IPS-18c (cell line): ENCODE results near the gene PDCD2.
"Not testable (repeated sequence)": the region's sequence is repeated elsewhere in the genome, so short reads cannot be mapped to it uniquely, and the experiment has no call there.

Experiments used
- H3K4me3 ChIP-seq: 2 replicates; pipeline ENCODE4 v1.7.0; 2013; ENCODE audit warnings: low read depth, mild to moderate bottlenecking, low read length, moderate library complexity; ENCODE audit not compliant: insufficient read depth
- H3K9me3 ChIP-seq: one replicate; pipeline ENCODE4 v1.6.1; 2013; ENCODE audit warnings: mild to moderate bottlenecking, low read length, moderate library complexity; ENCODE audit not compliant: control insufficient read depth, insufficient read depth

Gene PDCD2

GRCh38 chr6:170554796-170555137 lies 29.7 kb downstream of the PDCD2 start:
- peak overlapping the region; percentile 96 for H3K4me3 ChIP-seq
- no peaks in the 10 kb centered on the region for H3K9me3 ChIP-seq

- Histone ChIP-seq H3K4me3 (peak within 1 kb of the TSS; percentile 96), H3K9me3 (no peaks in the 10 kb centered on the region)
Measured at GRCh38 chr6:170554013-170554795, 30.2 kb downstream of the PDCD2 start, which contains the start of gene TBP. Gene TBP (plus strand): TSS chr6:170554369. CDS start chr6:170557030, 2,661 bp downstream.

- Histone ChIP-seq H3K9me3 (no peaks in the 10 kb centered on the region), H3K4me3 (peak overlapping the region; percentile 96)
Measured at GRCh38 chr6:170553534-170554012, 30.9 kb downstream of the PDCD2 start.

GRCh38 chr6:170552765-170553533 lies 31.5 kb downstream of the PDCD2 start, which contains the start of gene PSMB1:
Gene PSMB1 (minus strand): TSS chr6:170553307. CDS start chr6:170553242, 65 bp downstream.
- H3K9me3 ChIP-seq: no peaks in the 10 kb centered on the region

GRCh38 chr6:170545405-170545804 lies 39.0 kb downstream of the PDCD2 start:
- H3K9me3 ChIP-seq: no peaks in the 10 kb centered on the region
- H3K4me3 ChIP-seq: no peak overlapping the region

More at GRCh38 chr6:170552765-170553533, 31.5 kb downstream of the PDCD2 start, which contains the start of gene PSMB1:
- H3K4me3 ChIP-seq: peak within 1 kb of the TSS; percentile 96

- Histone ChIP-seq H3K4me3 (no peak overlapping the region), H3K9me3 (no peaks in the 10 kb centered on the region)
Measured at GRCh38 chr6:170542031-170542719, 42.3 kb downstream of the PDCD2 start.

- H3K4me3 ChIP-seq: no peak overlapping the region
- H3K9me3 ChIP-seq: no peaks in the 10 kb centered on the region
Measured at GRCh38 chr6:170537329-170537728, 47.1 kb downstream of the PDCD2 start.

- no peak overlapping the region for H3K4me3 ChIP-seq
- H3K9me3 ChIP-seq: no peaks in the 10 kb centered on the region
Measured at GRCh38 chr6:170536671-170537070, 47.8 kb downstream of the PDCD2 start.

- H3K9me3 ChIP-seq: no peaks in the 10 kb centered on the region
- no peak overlapping the region for H3K4me3 ChIP-seq
Measured at GRCh38 chr6:170535004-170535403, 49.4 kb downstream of the PDCD2 start.

GRCh38 chr6:170533792-170534191 lies 50.6 kb downstream of the PDCD2 start:
- Histone ChIP-seq H3K9me3 (no peaks in the 10 kb centered on the region), H3K4me3 (no peak overlapping the region)

GRCh38 chr6:170532867-170533488 lies 51.5 kb downstream of the PDCD2 start:
- no peak overlapping the region for H3K4me3 ChIP-seq
- no peaks in the 10 kb centered on the region for H3K9me3 ChIP-seq

GRCh38 chr6:170529839-170530469 lies 54.5 kb downstream of the PDCD2 start:
- Histone ChIP-seq H3K4me3 (no peak overlapping the region), H3K9me3 (no peaks in the 10 kb centered on the region)

GRCh38 chr6:170527995-170528394 lies 56.4 kb downstream of the PDCD2 start:
- H3K9me3 ChIP-seq, H3K4me3 ChIP-seq: not testable (repeated sequence)

GRCh38 chr6:170525795-170526194 lies 58.6 kb downstream of the PDCD2 start:
- H3K9me3 ChIP-seq: no peaks in the 10 kb centered on the region

More at GRCh38 chr6:170525795-170526194, 58.6 kb downstream of the PDCD2 start:
- no peak overlapping the region for H3K4me3 ChIP-seq
